Measurements from ENCODE around the gene PITHD1. TPM values are rescaled to one million over a fixed set of nuclear protein-coding genes. Genes with fewer than 3 reads are reported as not detected.

The PITHD1 gene
- total and polyA plus RNA-seq, 2 of the 8 experiments (the other 6 are each of a cell fraction or from before 2014, with no cell fraction given), result 67.4 to 68.8 TPM

DNA sequence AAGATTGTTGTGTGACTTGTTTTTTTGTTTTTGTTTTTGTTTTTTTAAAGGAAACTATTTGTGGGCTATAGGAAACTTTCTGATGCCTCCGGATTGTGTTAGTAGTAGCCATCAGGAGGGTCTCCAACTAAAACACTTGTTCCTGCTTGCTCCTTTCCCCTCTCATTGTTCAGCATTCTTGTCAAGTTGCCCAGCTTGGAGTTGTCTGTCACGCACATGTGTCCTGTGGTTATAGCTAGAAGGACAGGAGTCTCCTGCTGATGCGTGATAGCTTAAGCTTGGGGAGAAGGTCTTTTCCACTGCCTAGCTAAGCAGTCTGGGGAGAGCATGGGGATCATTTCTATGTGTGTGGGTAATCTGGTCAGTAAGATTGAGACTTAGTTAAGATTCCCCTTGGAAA is 9.5 kb downstream of the PITHD1 start (continued):
- TF ChIP-seq, protein P1, sequence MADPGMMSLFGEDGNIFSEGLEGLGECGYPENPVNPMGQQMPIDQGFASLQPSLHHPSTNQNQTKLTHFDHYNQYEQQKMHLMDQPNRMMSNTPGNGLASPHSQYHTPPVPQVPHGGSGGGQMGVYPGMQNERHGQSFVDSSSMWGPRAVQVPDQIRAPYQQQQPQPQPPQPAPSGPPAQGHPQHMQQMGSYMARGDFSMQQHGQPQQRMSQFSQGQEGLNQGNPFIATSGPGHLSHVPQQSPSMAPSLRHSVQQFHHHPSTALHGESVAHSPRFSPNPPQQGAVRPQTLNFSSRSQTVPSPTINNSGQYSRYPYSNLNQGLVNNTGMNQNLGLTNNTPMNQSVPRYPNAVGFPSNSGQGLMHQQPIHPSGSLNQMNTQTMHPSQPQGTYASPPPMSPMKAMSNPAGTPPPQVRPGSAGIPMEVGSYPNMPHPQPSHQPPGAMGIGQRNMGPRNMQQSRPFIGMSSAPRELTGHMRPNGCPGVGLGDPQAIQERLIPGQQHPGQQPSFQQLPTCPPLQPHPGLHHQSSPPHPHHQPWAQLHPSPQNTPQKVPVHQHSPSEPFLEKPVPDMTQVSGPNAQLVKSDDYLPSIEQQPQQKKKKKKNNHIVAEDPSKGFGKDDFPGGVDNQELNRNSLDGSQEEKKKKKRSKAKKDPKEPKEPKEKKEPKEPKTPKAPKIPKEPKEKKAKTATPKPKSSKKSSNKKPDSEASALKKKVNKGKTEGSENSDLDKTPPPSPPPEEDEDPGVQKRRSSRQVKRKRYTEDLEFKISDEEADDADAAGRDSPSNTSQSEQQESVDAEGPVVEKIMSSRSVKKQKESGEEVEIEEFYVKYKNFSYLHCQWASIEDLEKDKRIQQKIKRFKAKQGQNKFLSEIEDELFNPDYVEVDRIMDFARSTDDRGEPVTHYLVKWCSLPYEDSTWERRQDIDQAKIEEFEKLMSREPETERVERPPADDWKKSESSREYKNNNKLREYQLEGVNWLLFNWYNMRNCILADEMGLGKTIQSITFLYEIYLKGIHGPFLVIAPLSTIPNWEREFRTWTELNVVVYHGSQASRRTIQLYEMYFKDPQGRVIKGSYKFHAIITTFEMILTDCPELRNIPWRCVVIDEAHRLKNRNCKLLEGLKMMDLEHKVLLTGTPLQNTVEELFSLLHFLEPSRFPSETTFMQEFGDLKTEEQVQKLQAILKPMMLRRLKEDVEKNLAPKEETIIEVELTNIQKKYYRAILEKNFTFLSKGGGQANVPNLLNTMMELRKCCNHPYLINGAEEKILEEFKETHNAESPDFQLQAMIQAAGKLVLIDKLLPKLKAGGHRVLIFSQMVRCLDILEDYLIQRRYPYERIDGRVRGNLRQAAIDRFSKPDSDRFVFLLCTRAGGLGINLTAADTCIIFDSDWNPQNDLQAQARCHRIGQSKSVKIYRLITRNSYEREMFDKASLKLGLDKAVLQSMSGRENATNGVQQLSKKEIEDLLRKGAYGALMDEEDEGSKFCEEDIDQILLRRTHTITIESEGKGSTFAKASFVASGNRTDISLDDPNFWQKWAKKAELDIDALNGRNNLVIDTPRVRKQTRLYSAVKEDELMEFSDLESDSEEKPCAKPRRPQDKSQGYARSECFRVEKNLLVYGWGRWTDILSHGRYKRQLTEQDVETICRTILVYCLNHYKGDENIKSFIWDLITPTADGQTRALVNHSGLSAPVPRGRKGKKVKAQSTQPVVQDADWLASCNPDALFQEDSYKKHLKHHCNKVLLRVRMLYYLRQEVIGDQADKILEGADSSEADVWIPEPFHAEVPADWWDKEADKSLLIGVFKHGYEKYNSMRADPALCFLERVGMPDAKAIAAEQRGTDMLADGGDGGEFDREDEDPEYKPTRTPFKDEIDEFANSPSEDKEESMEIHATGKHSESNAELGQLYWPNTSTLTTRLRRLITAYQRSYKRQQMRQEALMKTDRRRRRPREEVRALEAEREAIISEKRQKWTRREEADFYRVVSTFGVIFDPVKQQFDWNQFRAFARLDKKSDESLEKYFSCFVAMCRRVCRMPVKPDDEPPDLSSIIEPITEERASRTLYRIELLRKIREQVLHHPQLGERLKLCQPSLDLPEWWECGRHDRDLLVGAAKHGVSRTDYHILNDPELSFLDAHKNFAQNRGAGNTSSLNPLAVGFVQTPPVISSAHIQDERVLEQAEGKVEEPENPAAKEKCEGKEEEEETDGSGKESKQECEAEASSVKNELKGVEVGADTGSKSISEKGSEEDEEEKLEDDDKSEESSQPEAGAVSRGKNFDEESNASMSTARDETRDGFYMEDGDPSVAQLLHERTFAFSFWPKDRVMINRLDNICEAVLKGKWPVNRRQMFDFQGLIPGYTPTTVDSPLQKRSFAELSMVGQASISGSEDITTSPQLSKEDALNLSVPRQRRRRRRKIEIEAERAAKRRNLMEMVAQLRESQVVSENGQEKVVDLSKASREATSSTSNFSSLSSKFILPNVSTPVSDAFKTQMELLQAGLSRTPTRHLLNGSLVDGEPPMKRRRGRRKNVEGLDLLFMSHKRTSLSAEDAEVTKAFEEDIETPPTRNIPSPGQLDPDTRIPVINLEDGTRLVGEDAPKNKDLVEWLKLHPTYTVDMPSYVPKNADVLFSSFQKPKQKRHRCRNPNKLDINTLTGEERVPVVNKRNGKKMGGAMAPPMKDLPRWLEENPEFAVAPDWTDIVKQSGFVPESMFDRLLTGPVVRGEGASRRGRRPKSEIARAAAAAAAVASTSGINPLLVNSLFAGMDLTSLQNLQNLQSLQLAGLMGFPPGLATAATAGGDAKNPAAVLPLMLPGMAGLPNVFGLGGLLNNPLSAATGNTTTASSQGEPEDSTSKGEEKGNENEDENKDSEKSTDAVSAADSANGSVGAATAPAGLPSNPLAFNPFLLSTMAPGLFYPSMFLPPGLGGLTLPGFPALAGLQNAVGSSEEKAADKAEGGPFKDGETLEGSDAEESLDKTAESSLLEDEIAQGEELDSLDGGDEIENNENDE (IDR thresholded peaks at IDR 0.05; ENCODE audit: insufficient replicate concordance, low read length), result no peak
- TF ChIP-seq, protein P2, sequence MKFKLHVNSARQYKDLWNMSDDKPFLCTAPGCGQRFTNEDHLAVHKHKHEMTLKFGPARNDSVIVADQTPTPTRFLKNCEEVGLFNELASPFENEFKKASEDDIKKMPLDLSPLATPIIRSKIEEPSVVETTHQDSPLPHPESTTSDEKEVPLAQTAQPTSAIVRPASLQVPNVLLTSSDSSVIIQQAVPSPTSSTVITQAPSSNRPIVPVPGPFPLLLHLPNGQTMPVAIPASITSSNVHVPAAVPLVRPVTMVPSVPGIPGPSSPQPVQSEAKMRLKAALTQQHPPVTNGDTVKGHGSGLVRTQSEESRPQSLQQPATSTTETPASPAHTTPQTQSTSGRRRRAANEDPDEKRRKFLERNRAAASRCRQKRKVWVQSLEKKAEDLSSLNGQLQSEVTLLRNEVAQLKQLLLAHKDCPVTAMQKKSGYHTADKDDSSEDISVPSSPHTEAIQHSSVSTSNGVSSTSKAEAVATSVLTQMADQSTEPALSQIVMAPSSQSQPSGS (IDR thresholded peaks at IDR 0.05; ENCODE audit: low read length), result no peak
- no peak for TF ChIP-seq SAP30 (IDR thresholded peaks at IDR 0.05; ENCODE audit: insufficient read depth, insufficient replicate concordance, low read length)
